A673 (cell line): Measurements from ENCODE around the gene DMD. TPM values are rescaled to one million over a fixed set of nuclear protein-coding genes. Genes with fewer than 3 reads are reported as not detected.
"Not testable (repeated sequence)": the region's sequence is repeated elsewhere in the genome, so short reads cannot be mapped to it uniquely, and the experiment has no call there.

Experiments used
- BruUV-seq: library from RNA; stranded (reverse); fragments of 400-500 nt; replicated peaks from 2 replicates; lab custom pipeline; 2021; lab: Mats Ljungman, UMichigan
- CTCF ChIA-PET: fragments of 300-600 bp; sonication (Branson Sonifier 250); formaldehyde crosslinking; loops from one replicate; lab custom pipeline; 2022; ENCODE audit warnings: antibody characterized with exemption; lab: Charles Lee
- POLR2A ChIA-PET: fragments of 300-600 bp; sonication (Branson Sonifier 250); formaldehyde crosslinking; loops from one replicate; lab custom pipeline; 2022; ENCODE audit warnings: antibody characterized with exemption; ENCODE audit not compliant: low non-redundant PET; lab: Charles Lee
- DNase-seq: peaks from one replicate; pipeline ENCODE4 v3.0.0-alpha.2; 2015; ENCODE audit warnings: low spot score
- H3K27ac ChIP-seq: fragments of 200-600 bp; sonication (generic); 2 replicates; pipeline ENCODE4 v1.5.1; 2016; ENCODE audit warnings: mixed run types, low read depth, mild to moderate bottlenecking, mixed read lengths, antibody characterized with exemption, low read length; ENCODE audit not compliant: poor library complexity, severe bottlenecking
- H3K27me3 ChIP-seq: fragments of 200-600 bp; sonication (generic); replicated peaks from 2 replicates; pipeline ENCODE4 v1.6.1; 2017; ENCODE audit warnings: mixed run types, low read depth, mild to moderate bottlenecking, mixed read lengths, antibody characterized with exemption, low read length; ENCODE audit not compliant: insufficient read depth, poor library complexity
- H3K36me3 ChIP-seq: fragments of 200-600 bp; sonication (generic); 2 replicates; pipeline ENCODE4 v1.6.1; 2016; ENCODE audit warnings: mixed run types, mild to moderate bottlenecking, mixed read lengths, antibody characterized with exemption, low read length; ENCODE audit not compliant: insufficient read depth, poor library complexity, severe bottlenecking
- H3K4me1 ChIP-seq: fragments of 200-600 bp; sonication (generic); 2 replicates; pipeline ENCODE4 v1.6.1; 2017; ENCODE audit warnings: mixed run types, mild to moderate bottlenecking, mixed read lengths, antibody characterized with exemption, low read length; ENCODE audit not compliant: insufficient read depth, poor library complexity, severe bottlenecking
- H3K4me3 ChIP-seq: fragments of 200-600 bp; sonication (generic); 2 replicates; pipeline ENCODE4 v1.5.1; 2016; ENCODE audit warnings: low read depth, mixed run types, mild to moderate bottlenecking, mixed read lengths, low read length; ENCODE audit not compliant: poor library complexity, severe bottlenecking
- H3K9me3 ChIP-seq: fragments of 200-600 bp; sonication (generic); 2 replicates; pipeline ENCODE4 v1.6.1; 2016; ENCODE audit warnings: mixed run types, low read depth, mild to moderate bottlenecking, mixed read lengths, antibody characterized with exemption, low read length; ENCODE audit not compliant: poor library complexity, severe bottlenecking
- CTCF ChIP-seq: fragments of 300-800, 200-600 bp; sonication (generic); conservative IDR thresholded peaks from 2 replicates; pipeline ENCODE4 v1.5.1; 2017; ENCODE audit warnings: low read depth, mild to moderate bottlenecking, antibody characterized with exemption, low read length, moderate library complexity, mixed read lengths
- EZH2 ChIP-seq: fragments of 200-600 bp; sonication (generic); IDR thresholded peaks from 2 replicates; pipeline ENCODE4 v1.6.1; 2017; ENCODE audit warnings: borderline replicate concordance, low read depth, mild to moderate bottlenecking, mixed read lengths, antibody characterized with exemption, low read length; ENCODE audit not compliant: poor library complexity, severe bottlenecking
- intact Hi-C: fragments of 100-400 bp; cut with micrococcal nuclease; formaldehyde crosslinking; loops from one replicate; pipeline ENCODE4 v1.10.0; 2022; ENCODE audit not compliant: unreplicated experiment
- total RNA-seq: library from RNA; stranded (reverse); gene quantifications from 2 replicates; pipeline ENCODE4 v1.2.3, GENCODE V29; 2021

The DMD gene
- total RNA-seq, 1 experiment from 2014 or later = 5.4 TPM

- ChIA-PET CTCF (no interaction called here), POLR2A (no interaction called here)
- no peak overlapping the region for H3K27ac ChIP-seq
- H3K4me1 ChIP-seq = no peaks in the 10 kb centered on the region
- BruUV-seq = no TSS peak
- no peak for DNase-seq
- H3K36me3 ChIP-seq = no peaks in the 10 kb centered on the region
- intact Hi-C loops = no loop called here
- no peaks in the 10 kb centered on the region for H3K9me3 ChIP-seq
- no peak overlapping the region for H3K4me3 ChIP-seq
- H3K27me3 ChIP-seq = no peaks in the 10 kb centered on the region
- TF ChIP-seq EZH2 = no peak
- TF ChIP-seq CTCF = no peak
Measured at GRCh38 chrX:31388946-31389345, 1822.4 kb downstream of the DMD start.

DNA sequence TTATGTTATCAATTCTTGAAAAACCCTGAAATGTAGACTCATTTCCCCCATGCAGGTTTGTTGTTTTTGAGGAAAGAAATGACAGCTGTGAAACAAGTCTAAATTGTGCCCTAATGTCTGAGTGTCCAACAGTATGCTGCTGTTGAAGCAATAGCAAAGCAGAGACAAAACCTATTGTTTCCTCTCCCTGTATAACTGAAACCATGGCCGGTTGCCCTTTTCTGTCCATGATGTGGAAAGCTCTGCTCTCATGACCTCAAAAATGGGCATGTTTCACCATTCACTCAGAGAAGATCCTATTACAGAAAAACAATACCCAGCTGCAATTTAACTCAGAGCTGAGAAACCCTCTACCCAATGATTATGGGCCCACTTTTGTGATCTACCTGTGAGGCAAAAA, 1826.9 kb downstream of the DMD start:
- CTCF ChIA-PET = no interaction called here
- no peaks in the 10 kb centered on the region for H3K9me3 ChIP-seq
- H3K27me3 ChIP-seq = no peaks in the 10 kb centered on the region
- H3K4me3 ChIP-seq = no peak overlapping the region
- TF ChIP-seq EZH2 (no peak), CTCF (no peak)
- H3K27ac ChIP-seq = no peak overlapping the region
- H3K36me3 ChIP-seq = no peaks in the 10 kb centered on the region
- H3K4me1 ChIP-seq = no peaks in the 10 kb centered on the region
- intact Hi-C loops = no loop called here
- POLR2A ChIA-PET = no interaction called here
- BruUV-seq = no TSS peak
- DNase-seq = no peak

- ChIA-PET POLR2A (no interaction called here), CTCF (no interaction called here)
- no peaks in the 10 kb centered on the region for H3K36me3 ChIP-seq
- no peaks in the 10 kb centered on the region for H3K9me3 ChIP-seq
- no peak overlapping the region for H3K27ac ChIP-seq
- H3K4me3 ChIP-seq = no peak overlapping the region
- TF ChIP-seq CTCF (no peak), EZH2 (no peak)
- intact Hi-C loops = no loop called here
- H3K4me1 ChIP-seq = no peaks in the 10 kb centered on the region
- no peak for DNase-seq
- no TSS peak for BruUV-seq
- H3K27me3 ChIP-seq = no peaks in the 10 kb centered on the region
Measured at GRCh38 chrX:31383991-31384390, 1827.4 kb downstream of the DMD start.

DNA sequence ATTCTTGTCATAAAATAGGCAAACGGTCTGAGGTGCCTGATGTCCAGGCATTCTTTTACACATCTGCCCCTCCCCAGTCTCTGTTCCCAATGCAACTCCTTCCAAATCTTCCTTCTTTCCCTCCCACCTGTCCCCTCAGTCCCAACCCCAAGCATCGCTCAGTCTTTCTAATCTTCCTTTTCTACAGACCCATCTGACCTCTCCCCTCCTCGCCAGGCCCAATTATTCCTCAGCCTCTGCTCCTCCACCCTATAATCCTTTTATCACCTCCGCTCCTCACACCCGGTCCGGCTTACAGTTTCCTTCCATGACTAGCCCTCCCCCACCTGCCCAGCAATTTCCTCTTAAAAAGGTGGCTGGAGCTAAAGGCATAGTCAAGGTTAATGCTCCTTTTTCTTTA, 1832.4 kb downstream of the DMD start:
- POLR2A ChIA-PET, H3K9me3 ChIP-seq, BruUV-seq, intact Hi-C loops, H3K27ac ChIP-seq, DNase-seq, CTCF ChIA-PET, H3K27me3 ChIP-seq, H3K4me3 ChIP-seq, H3K4me1 ChIP-seq, H3K36me3 ChIP-seq: not testable (repeated sequence)

DNA sequence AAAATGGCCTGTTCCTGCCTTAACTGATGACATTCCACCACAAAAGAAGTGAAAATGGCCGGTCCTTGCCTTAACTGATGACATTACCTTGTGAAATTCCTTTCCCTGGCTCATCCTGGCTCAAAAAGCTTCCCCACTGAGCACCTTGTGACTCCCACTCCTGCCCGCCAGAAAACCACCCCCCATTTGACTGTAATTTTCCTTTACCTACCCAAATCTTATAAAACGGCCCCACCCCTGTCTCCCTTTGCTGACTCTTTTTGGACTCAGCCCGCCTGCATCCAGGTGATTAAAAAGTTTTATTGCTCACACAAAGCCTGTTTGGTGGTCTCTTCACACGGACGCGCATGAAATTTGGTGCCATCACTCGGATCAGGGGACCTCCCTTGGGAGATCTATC, 1833.5 kb downstream of the DMD start:
- intact Hi-C loops, H3K27me3 ChIP-seq, BruUV-seq, H3K27ac ChIP-seq, H3K36me3 ChIP-seq, CTCF ChIA-PET, H3K4me3 ChIP-seq, DNase-seq, H3K4me1 ChIP-seq, POLR2A ChIA-PET, H3K9me3 ChIP-seq: not testable (repeated sequence)
